SK-N-SH treated with all-trans-retinoic acid at 6 μM for 48 hours (cell line): ENCODE measurements around the gene PLAGL1.
A peak's percentile ranks its signal among the peaks of the same experiment; 100 is the strongest.

Experiments used
- ATAC-seq: fragments of 200-7000 bp; cut with Tn5 transposase; 3 replicates; pipeline ENCODE4 v1.9.1; 2020; ENCODE audit warnings: mild to moderate bottlenecking, moderate library complexity
- ARNTL ChIP-seq: fragments of 450-650 bp; formaldehyde crosslinking; IDR thresholded peaks from 2 replicates; pipeline ENCODE4 v1.5.0; 2020; ENCODE audit warnings: low read depth, mild to moderate bottlenecking, moderate library complexity, borderline replicate concordance
- CSDC2 ChIP-seq: fragments of 250-450 bp; sonication (Bioruptor Pico); IDR thresholded peaks from 2 replicates; pipeline ENCODE4 v1.5.0; 2020; ENCODE audit warnings: mild to moderate bottlenecking, moderate library complexity
- ESRRG ChIP-seq: fragments of 250-450 bp; sonication (Bioruptor Pico); IDR thresholded peaks from 2 replicates; pipeline ENCODE4 v1.6.1; 2021; ENCODE audit warnings: mild to moderate bottlenecking
- ISL1 ChIP-seq: fragments of 250-450 bp; sonication (Bioruptor Pico); IDR thresholded peaks from 2 replicates; pipeline ENCODE4 v2.1.2; 2022; ENCODE audit warnings: mild to moderate bottlenecking, moderate library complexity
- OSR1 ChIP-seq: fragments of 250-450 bp; sonication (Bioruptor Pico); IDR thresholded peaks from 2 replicates; pipeline ENCODE4 v1.8.0; 2022; ENCODE audit warnings: moderate library complexity, mild to moderate bottlenecking, inconsistent platforms
- PPARA ChIP-seq: fragments of 250-450 bp; sonication (Bioruptor Pico); IDR thresholded peaks from 2 replicates; pipeline ENCODE4 v1.5.0; 2020; ENCODE audit warnings: mild to moderate bottlenecking, borderline replicate concordance
- RARB ChIP-seq: fragments of 250-450 bp; sonication (Bioruptor Pico); IDR thresholded peaks from 2 replicates; pipeline ENCODE4 v1.8.0; 2021; ENCODE audit warnings: mild to moderate bottlenecking, moderate library complexity
- SNAI2 ChIP-seq: fragments of 250-450 bp; sonication (Bioruptor Pico); IDR thresholded peaks from 2 replicates; pipeline ENCODE4 v1.5.0; 2020; ENCODE audit warnings: mild to moderate bottlenecking, moderate library complexity
- TCF4 ChIP-seq: fragments of 250-450 bp; sonication (Bioruptor Pico); IDR thresholded peaks from 2 replicates; pipeline ENCODE4 v1.8.0; 2021; ENCODE audit warnings: mild to moderate bottlenecking, moderate library complexity, borderline replicate concordance
- TOX ChIP-seq: fragments of 250-450 bp; sonication (Bioruptor Pico); IDR thresholded peaks from 2 replicates; pipeline ENCODE4 v1.8.0; 2021; ENCODE audit warnings: mild to moderate bottlenecking, moderate library complexity, borderline replicate concordance
- ZC3H10 ChIP-seq: fragments of 250-450 bp; sonication (Bioruptor Pico); IDR thresholded peaks from 2 replicates; pipeline ENCODE4 v1.5.1; 2021; ENCODE audit warnings: mild to moderate bottlenecking, moderate library complexity
- ZFP3 ChIP-seq: fragments of 250-450 bp; sonication (Bioruptor Pico); IDR thresholded peaks from 2 replicates; pipeline ENCODE4 v1.5.0; 2020; ENCODE audit warnings: mild to moderate bottlenecking, moderate library complexity
- ZFP30 ChIP-seq: fragments of 450-650 bp; formaldehyde crosslinking; IDR thresholded peaks from 2 replicates; pipeline ENCODE4 v1.5.0; 2022; ENCODE audit warnings: mild to moderate bottlenecking, moderate library complexity
- ZNF565 ChIP-seq: fragments of 450-650 bp; formaldehyde crosslinking; conservative IDR thresholded peaks from 2 replicates; pipeline ENCODE4 v1.5.0; 2020; ENCODE audit warnings: low read depth, mild to moderate bottlenecking, moderate library complexity
- ZNF70 ChIP-seq: fragments of 450-650 bp; formaldehyde crosslinking; IDR thresholded peaks from 2 replicates; pipeline ENCODE4 v1.5.0; 2020; ENCODE audit warnings: mild to moderate bottlenecking, moderate library complexity
- ZNF8 ChIP-seq: fragments of 450-650 bp; formaldehyde crosslinking; IDR thresholded peaks from 2 replicates; pipeline ENCODE4 v1.5.0; 2020; ENCODE audit warnings: mild to moderate bottlenecking, moderate library complexity
- TF ChIP-seq, protein P1 (sequence below): fragments of 250-450 bp; sonication (Bioruptor Pico); IDR thresholded peaks from 2 replicates; pipeline ENCODE4 v1.8.0; 2020; ENCODE audit warnings: mild to moderate bottlenecking, moderate library complexity, borderline replicate concordance
- TF ChIP-seq, protein P2 (sequence below): fragments of 250-450 bp; sonication (Bioruptor Pico); IDR thresholded peaks from 2 replicates; pipeline ENCODE4 v1.5.1; 2020; ENCODE audit warnings: low read depth, mild to moderate bottlenecking, moderate library complexity
- TF ChIP-seq, protein P3 (sequence below): fragments of 250-450 bp; sonication (Bioruptor Pico); IDR thresholded peaks from 2 replicates; pipeline ENCODE4 v1.8.0; 2021; ENCODE audit warnings: low read depth, mild to moderate bottlenecking, moderate library complexity, borderline replicate concordance
- TF ChIP-seq, protein P4 (sequence below): fragments of 250-450 bp; sonication (Bioruptor Pico); IDR thresholded peaks from 2 replicates; pipeline ENCODE4 v1.5.1; 2021; ENCODE audit warnings: mild to moderate bottlenecking, moderate library complexity
- TF ChIP-seq, protein P5 (sequence below): fragments of 250-450 bp; sonication (Bioruptor Pico); IDR thresholded peaks from 2 replicates; pipeline ENCODE4 v1.5.0; 2020; ENCODE audit warnings: mild to moderate bottlenecking, moderate library complexity

Gene PLAGL1

DNA sequence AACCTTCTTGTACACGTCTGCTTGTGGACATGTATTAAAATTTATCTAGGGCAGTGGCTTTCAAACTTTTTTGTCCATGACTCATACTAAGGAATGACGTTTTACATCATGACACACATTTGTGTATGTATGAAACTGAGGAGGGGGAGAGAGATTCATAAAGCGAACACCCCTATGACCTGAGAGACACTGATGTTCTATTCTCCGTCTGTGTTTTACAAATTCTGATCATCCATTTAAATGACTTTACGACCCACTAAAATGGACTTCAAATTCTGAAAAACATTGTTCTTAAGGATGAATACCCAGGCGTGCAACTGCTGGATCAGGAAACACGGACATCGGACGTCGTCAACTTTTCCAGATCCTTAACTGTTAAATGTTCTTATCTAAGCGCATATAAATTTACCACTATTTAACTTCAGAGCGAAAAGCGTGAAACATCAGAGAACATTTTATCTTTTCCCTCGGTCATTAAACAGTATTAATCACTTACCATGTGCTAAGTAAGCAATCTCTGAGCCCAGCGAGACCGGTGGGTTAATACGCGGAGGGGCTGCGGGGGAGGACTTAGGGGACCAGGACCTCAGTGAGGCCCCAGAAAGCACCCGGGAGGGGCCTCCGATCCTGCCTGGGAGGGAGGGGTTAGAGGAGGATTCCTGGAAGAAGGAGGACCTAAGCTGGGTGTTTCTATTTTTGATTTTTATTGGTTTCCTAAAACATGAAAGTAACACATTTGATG is 1.2 kb downstream of the PLAGL1 start:
- ATAC-seq = peak; percentile 57
- TF ChIP-seq ZNF565 (CRISPR knock-in tag) (no peak), ZNF8 (CRISPR knock-in tag) (no peak), TCF4 (no peak), PPARA (CRISPR knock-in tag) (no peak), CSDC2 (CRISPR knock-in tag) (no peak), ISL1 (CRISPR knock-in tag) (no peak), OSR1 (CRISPR knock-in tag) (no peak), ZFP3 (CRISPR knock-in tag) (no peak), RARB (no peak), ESRRG (CRISPR knock-in tag) (no peak), ZFP30 (CRISPR knock-in tag) (no peak), ZC3H10 (CRISPR knock-in tag) (no peak), ZNF70 (CRISPR knock-in tag) (no peak), SNAI2 (CRISPR knock-in tag) (no peak)
- TF ChIP-seq, protein P1, sequence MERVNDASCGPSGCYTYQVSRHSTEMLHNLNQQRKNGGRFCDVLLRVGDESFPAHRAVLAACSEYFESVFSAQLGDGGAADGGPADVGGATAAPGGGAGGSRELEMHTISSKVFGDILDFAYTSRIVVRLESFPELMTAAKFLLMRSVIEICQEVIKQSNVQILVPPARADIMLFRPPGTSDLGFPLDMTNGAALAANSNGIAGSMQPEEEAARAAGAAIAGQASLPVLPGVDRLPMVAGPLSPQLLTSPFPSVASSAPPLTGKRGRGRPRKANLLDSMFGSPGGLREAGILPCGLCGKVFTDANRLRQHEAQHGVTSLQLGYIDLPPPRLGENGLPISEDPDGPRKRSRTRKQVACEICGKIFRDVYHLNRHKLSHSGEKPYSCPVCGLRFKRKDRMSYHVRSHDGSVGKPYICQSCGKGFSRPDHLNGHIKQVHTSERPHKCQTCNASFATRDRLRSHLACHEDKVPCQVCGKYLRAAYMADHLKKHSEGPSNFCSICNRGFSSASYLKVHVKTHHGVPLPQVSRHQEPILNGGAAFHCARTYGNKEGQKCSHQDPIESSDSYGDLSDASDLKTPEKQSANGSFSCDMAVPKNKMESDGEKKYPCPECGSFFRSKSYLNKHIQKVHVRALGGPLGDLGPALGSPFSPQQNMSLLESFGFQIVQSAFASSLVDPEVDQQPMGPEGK (CRISPR knock-in tag) = no peak
- TF ChIP-seq, protein P2, sequence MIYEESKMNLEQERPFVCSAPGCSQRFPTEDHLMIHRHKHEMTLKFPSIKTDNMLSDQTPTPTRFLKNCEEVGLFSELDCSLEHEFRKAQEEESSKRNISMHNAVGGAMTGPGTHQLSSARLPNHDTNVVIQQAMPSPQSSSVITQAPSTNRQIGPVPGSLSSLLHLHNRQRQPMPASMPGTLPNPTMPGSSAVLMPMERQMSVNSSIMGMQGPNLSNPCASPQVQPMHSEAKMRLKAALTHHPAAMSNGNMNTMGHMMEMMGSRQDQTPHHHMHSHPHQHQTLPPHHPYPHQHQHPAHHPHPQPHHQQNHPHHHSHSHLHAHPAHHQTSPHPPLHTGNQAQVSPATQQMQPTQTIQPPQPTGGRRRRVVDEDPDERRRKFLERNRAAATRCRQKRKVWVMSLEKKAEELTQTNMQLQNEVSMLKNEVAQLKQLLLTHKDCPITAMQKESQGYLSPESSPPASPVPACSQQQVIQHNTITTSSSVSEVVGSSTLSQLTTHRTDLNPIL (CRISPR knock-in tag) = no peak
- TF ChIP-seq, protein P3, sequence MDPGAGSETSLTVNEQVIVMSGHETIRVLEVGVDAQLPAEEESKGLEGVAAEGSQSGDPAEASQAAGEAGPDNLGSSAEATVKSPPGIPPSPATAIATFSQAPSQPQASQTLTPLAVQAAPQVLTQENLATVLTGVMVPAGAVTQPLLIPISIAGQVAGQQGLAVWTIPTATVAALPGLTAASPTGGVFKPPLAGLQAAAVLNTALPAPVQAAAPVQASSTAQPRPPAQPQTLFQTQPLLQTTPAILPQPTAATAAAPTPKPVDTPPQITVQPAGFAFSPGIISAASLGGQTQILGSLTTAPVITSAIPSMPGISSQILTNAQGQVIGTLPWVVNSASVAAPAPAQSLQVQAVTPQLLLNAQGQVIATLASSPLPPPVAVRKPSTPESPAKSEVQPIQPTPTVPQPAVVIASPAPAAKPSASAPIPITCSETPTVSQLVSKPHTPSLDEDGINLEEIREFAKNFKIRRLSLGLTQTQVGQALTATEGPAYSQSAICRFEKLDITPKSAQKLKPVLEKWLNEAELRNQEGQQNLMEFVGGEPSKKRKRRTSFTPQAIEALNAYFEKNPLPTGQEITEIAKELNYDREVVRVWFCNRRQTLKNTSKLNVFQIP (CRISPR knock-in tag) = no peak
- TF ChIP-seq, protein P4, sequence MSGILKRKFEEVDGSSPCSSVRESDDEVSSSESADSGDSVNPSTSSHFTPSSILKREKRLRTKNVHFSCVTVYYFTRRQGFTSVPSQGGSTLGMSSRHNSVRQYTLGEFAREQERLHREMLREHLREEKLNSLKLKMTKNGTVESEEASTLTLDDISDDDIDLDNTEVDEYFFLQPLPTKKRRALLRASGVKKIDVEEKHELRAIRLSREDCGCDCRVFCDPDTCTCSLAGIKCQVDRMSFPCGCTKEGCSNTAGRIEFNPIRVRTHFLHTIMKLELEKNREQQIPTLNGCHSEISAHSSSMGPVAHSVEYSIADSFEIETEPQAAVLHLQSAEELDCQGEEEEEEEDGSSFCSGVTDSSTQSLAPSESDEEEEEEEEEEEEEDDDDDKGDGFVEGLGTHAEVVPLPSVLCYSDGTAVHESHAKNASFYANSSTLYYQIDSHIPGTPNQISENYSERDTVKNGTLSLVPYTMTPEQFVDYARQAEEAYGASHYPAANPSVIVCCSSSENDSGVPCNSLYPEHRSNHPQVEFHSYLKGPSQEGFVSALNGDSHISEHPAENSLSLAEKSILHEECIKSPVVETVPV (CRISPR knock-in tag) = no peak

DNA sequence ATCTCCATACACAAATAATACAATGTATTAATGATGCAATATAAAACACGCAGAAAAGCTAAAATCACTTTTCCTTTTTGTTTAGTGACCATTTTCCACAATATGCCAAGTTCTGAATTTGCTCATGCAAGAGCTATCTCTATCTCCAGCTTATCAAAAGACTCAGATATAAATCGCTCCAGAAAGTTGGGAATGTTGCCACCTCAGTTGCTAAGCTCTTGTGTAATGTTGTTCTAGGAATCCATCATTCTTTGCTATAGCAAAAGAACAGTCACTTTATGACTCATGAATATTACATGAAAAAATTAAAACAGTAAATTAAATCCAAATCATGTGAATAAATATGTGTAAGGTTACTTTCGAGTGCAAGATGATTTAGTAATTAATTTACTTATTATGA is 8.7 kb downstream of the PLAGL1 start:
- ATAC-seq = no peak
- TF ChIP-seq ZFP30 (CRISPR knock-in tag) (no peak), SNAI2 (CRISPR knock-in tag) (no peak), ZFP3 (CRISPR knock-in tag) (no peak), ZNF70 (CRISPR knock-in tag) (no peak), TOX (CRISPR knock-in tag) (no peak), CSDC2 (CRISPR knock-in tag) (no peak), OSR1 (CRISPR knock-in tag) (no peak), ARNTL (no peak), ZNF565 (CRISPR knock-in tag) (no peak), PPARA (CRISPR knock-in tag) (no peak)
- TF ChIP-seq, protein P5, sequence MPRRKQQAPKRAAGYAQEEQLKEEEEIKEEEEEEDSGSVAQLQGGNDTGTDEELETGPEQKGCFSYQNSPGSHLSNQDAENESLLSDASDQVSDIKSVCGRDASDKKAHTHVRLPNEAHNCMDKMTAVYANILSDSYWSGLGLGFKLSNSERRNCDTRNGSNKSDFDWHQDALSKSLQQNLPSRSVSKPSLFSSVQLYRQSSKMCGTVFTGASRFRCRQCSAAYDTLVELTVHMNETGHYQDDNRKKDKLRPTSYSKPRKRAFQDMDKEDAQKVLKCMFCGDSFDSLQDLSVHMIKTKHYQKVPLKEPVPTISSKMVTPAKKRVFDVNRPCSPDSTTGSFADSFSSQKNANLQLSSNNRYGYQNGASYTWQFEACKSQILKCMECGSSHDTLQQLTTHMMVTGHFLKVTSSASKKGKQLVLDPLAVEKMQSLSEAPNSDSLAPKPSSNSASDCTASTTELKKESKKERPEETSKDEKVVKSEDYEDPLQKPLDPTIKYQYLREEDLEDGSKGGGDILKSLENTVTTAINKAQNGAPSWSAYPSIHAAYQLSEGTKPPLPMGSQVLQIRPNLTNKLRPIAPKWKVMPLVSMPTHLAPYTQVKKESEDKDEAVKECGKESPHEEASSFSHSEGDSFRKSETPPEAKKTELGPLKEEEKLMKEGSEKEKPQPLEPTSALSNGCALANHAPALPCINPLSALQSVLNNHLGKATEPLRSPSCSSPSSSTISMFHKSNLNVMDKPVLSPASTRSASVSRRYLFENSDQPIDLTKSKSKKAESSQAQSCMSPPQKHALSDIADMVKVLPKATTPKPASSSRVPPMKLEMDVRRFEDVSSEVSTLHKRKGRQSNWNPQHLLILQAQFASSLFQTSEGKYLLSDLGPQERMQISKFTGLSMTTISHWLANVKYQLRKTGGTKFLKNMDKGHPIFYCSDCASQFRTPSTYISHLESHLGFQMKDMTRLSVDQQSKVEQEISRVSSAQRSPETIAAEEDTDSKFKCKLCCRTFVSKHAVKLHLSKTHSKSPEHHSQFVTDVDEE (CRISPR knock-in tag) = no peak
- TF ChIP-seq, protein P3 (CRISPR knock-in tag) = no peak
- TF ChIP-seq, protein P1 (CRISPR knock-in tag) = no peak
